ENCODE results near the gene FAM76A. TPM values are rescaled to one million over a fixed set of nuclear protein-coding genes. Genes with fewer than 3 reads are reported as not detected.
A peak's percentile ranks its signal among the peaks of the same experiment; 100 is the strongest.
"Not testable (repeated sequence)": the region's sequence is repeated elsewhere in the genome, so short reads cannot be mapped to it uniquely, and the experiment has no call there.

FAM76A gene
- total RNA-seq, 4 donors from 2014 or later: 17.6 to 28.8 (median 20.8) TPM

GRCh38 chr1:27782950-27783349 is 57.2 kb downstream of the FAM76A start:
- TF ChIP-seq, protein P1, sequence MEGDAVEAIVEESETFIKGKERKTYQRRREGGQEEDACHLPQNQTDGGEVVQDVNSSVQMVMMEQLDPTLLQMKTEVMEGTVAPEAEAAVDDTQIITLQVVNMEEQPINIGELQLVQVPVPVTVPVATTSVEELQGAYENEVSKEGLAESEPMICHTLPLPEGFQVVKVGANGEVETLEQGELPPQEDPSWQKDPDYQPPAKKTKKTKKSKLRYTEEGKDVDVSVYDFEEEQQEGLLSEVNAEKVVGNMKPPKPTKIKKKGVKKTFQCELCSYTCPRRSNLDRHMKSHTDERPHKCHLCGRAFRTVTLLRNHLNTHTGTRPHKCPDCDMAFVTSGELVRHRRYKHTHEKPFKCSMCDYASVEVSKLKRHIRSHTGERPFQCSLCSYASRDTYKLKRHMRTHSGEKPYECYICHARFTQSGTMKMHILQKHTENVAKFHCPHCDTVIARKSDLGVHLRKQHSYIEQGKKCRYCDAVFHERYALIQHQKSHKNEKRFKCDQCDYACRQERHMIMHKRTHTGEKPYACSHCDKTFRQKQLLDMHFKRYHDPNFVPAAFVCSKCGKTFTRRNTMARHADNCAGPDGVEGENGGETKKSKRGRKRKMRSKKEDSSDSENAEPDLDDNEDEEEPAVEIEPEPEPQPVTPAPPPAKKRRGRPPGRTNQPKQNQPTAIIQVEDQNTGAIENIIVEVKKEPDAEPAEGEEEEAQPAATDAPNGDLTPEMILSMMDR (IDR thresholded peaks at IDR 0.05): no peak
- no peak for TF ChIP-seq POLR2A (IDR thresholded peaks at IDR 0.05)
- 86% methylated on average over 3 of the region's 3 CpGs for WGBS
- no peak overlapping the region for H3K27ac ChIP-seq
- no peak for DNase-seq (ENCODE audit: low spot score in 2 of 2)
- peaks cover 34% of the 10 kb centered on the region for H3K4me1 ChIP-seq
- H3K36me3 ChIP-seq: no peaks in the 10 kb centered on the region
- H3K4me3 ChIP-seq: no peak overlapping the region
- no peaks in the 10 kb centered on the region for H3K27me3 ChIP-seq
- no peaks in the 10 kb centered on the region for H3K9me3 ChIP-seq

- Histone ChIP-seq H3K4me1 (peaks cover 48% of the 10 kb centered on the region), H3K9me3 (no peaks in the 10 kb centered on the region), H3K4me3 (no peak overlapping the region), H3K36me3 (peaks cover 2% of the 10 kb centered on the region), H3K27ac (no peak overlapping the region), H3K27me3 (no peaks in the 10 kb centered on the region)
- TF ChIP-seq, protein P1 (IDR thresholded peaks at IDR 0.05): no peak
- no peak for TF ChIP-seq POLR2AphosphoS5 (IDR thresholded peaks at IDR 0.05)
- TF ChIP-seq POLR2A (IDR thresholded peaks at IDR 0.05): no peak
- TF ChIP-seq EP300 (IDR thresholded peaks at IDR 0.05): no peak
- WGBS: 97% methylated on average over 1 of the region's 1 CpG
- DNase-seq (ENCODE audit: low spot score in 2 of 2): no peak
Measured at GRCh38 chr1:27784700-27785099, 58.9 kb downstream of the FAM76A start.

- peaks cover 14% of the 10 kb centered on the region for H3K36me3 ChIP-seq
- H3K27ac ChIP-seq: peak overlapping the region; percentile 30
- DNase-seq (ENCODE audit: low spot score in 2 of 2): no peak
- H3K4me3 ChIP-seq: no peak overlapping the region
- no peak for TF ChIP-seq EP300 (IDR thresholded peaks at IDR 0.05)
- TF ChIP-seq, protein P1 (IDR thresholded peaks at IDR 0.05): no peak
- TF ChIP-seq POLR2A (IDR thresholded peaks at IDR 0.05): no peak
- TF ChIP-seq POLR2AphosphoS5 (IDR thresholded peaks at IDR 0.05): no peak
- H3K27me3 ChIP-seq: no peaks in the 10 kb centered on the region
- no peaks in the 10 kb centered on the region for H3K9me3 ChIP-seq
- H3K4me1 ChIP-seq: peaks cover 55% of the 10 kb centered on the region
Measured at GRCh38 chr1:27785781-27786455, 60.2 kb downstream of the FAM76A start.

- peaks cover 25% of the 10 kb centered on the region for H3K36me3 ChIP-seq
- H3K4me3 ChIP-seq: no peak overlapping the region
- peak overlapping the region; percentile 12 for H3K27ac ChIP-seq
- no peaks in the 10 kb centered on the region for H3K27me3 ChIP-seq
- peaks cover 55% of the 10 kb centered on the region for H3K4me1 ChIP-seq
- no peak for DNase-seq (ENCODE audit: low spot score in 2 of 2)
- H3K9me3 ChIP-seq: no peaks in the 10 kb centered on the region
- TF ChIP-seq EP300 (IDR thresholded peaks at IDR 0.05) (no peak), POLR2AphosphoS5 (IDR thresholded peaks at IDR 0.05) (no peak), POLR2A (IDR thresholded peaks at IDR 0.05) (no peak)
- TF ChIP-seq, protein P1 (IDR thresholded peaks at IDR 0.05): no peak
Measured at GRCh38 chr1:27787895-27788294, 62.1 kb downstream of the FAM76A start.

DNA sequence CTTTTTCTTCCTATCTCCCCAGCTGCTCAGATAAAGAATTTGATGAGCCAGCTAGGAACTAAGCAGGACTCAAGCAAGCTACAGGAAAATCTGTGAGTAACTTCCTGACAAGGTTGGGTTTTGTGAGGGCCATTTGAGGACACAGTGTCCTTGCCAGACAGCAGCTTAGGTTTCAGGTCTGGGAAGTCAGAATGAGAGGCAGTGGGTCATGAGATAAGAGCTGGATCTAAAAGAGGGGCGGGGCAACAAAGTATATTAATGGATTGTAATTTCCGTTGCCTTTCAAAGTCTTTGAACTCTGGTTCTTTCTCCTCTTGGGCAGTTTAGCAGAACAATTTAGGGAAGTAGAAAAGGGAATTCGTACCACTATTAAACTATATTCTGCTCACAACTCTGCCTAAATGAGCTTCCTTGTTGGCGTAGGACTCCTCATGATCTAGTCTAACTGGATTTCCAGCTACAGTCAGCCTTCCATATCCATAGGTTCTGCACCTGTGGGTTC is 63.8 kb downstream of the FAM76A start:
- Histone ChIP-seq H3K27me3 (no peaks in the 10 kb centered on the region), H3K4me1 (peaks cover 45% of the 10 kb centered on the region), H3K4me3 (no peak overlapping the region), H3K27ac (peak overlapping the region; percentile 70), H3K36me3 (peaks cover 42% of the 10 kb centered on the region), H3K9me3 (no peaks in the 10 kb centered on the region)
- TF ChIP-seq EP300 (IDR thresholded peaks at IDR 0.05) (no peak), POLR2A (IDR thresholded peaks at IDR 0.05) (no peak), POLR2AphosphoS5 (IDR thresholded peaks at IDR 0.05) (no peak)
- TF ChIP-seq, protein P1 (IDR thresholded peaks at IDR 0.05): no peak
- DNase-seq (ENCODE audit: low spot score in 2 of 2): no peak
- 53% methylated on average over 4 of the region's 4 CpGs for WGBS

GRCh38 chr1:27790270-27790669 is 64.5 kb downstream of the FAM76A start:
- H3K27me3 ChIP-seq; H3K4me3 ChIP-seq; H3K9me3 ChIP-seq; DNase-seq (ENCODE audit: low spot score in 2 of 2): not testable (repeated sequence)
- H3K36me3 ChIP-seq: peaks cover 47% of the 10 kb centered on the region
- WGBS: 97% methylated on average over 3 of the region's 3 CpGs
- H3K4me1 ChIP-seq: peaks cover 45% of the 10 kb centered on the region
- peak overlapping the region; percentile 70 for H3K27ac ChIP-seq
